ENCODE data around the gene CBFA2T2. TPM values are rescaled to one million over a fixed set of nuclear protein-coding genes. Genes with fewer than 3 reads are reported as not detected.

CBFA2T2 gene
- total and polyA plus RNA-seq, 9 donors: 9.4 to 29.8 (median 21.2) TPM

DNA sequence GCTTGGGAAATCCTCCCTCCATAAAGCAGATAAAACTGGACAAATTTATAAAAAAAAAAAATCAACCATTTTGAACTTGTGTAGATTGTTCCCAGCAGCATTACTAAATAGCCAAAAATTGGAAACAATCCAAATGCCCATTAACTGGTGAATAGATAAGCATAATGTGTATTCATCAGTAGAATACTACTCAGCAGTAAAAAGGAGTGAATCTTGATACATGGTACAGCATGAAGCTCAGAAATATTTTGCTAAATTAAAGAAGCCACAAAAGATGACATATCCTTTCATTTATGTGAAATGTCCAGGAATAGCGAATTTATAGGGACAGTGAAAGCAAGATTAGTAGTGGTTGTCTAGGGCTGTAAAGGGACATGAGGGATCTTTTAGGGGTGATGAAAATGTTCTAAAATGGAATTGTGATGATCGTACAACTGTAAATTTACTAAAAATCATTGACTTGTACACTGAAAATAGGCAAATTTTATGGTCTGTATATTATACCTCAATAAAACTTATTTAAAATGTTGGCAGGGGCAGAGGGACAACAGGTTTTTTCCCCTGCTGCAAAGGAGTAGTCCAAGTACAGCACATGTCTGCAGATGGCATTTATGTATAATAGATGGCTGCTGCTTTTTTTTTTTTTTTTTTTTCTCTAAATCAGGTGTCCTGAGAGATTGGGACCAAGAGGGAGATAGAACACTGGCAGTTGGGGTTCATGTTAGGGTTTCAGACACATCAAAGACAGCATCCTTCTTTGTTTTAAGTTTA, 59.5 kb downstream of the CBFA2T2 start:
- Histone ChIP-seq H3K27ac (no peak overlapping the region), H3K4me1 (ENCODE audit: insufficient read depth) (peaks cover 2% of the 10 kb centered on the region), H3K27me3 (no peaks in the 10 kb centered on the region), H3K9me3 (no peaks in the 10 kb centered on the region), H3K4me3 (no peak overlapping the region), H3K36me3 (no peaks in the 10 kb centered on the region)
- no peak for DNase-seq
- TF ChIP-seq, protein P1, sequence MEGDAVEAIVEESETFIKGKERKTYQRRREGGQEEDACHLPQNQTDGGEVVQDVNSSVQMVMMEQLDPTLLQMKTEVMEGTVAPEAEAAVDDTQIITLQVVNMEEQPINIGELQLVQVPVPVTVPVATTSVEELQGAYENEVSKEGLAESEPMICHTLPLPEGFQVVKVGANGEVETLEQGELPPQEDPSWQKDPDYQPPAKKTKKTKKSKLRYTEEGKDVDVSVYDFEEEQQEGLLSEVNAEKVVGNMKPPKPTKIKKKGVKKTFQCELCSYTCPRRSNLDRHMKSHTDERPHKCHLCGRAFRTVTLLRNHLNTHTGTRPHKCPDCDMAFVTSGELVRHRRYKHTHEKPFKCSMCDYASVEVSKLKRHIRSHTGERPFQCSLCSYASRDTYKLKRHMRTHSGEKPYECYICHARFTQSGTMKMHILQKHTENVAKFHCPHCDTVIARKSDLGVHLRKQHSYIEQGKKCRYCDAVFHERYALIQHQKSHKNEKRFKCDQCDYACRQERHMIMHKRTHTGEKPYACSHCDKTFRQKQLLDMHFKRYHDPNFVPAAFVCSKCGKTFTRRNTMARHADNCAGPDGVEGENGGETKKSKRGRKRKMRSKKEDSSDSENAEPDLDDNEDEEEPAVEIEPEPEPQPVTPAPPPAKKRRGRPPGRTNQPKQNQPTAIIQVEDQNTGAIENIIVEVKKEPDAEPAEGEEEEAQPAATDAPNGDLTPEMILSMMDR (IDR thresholded peaks at IDR 0.05): no peak
- TF ChIP-seq POLR2A (IDR thresholded peaks at IDR 0.05): no peak
- TF ChIP-seq EP300 (IDR thresholded peaks at IDR 0.05): no peak
- intact Hi-C loops (cut with DNase I): no loop called here
- 93 to 96% (median 96%) methylated on average over 2 of the region's 2 CpGs for WGBS, 3 donors

DNA sequence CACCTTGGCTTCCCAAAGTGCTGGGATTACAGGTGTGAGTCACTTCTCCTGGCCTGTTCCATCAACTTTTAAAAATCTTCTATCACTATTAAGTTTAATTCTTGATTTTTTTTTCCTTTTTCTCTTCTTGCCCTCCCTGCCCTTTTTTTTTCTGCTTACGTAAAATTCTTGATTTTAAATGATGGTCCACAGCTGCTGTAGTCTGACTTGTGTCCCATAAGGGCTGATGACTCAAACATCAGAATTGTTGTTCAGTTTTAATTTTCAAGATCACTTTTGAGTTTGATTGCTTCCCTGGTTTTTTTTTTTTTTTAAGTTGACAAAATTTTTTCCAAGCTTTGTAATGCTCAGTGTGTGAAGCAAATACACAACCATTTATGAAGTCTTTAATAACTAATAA, 61.9 kb downstream of the CBFA2T2 start:
- no peaks in the 10 kb centered on the region for H3K36me3 ChIP-seq
- no peaks in the 10 kb centered on the region for H3K9me3 ChIP-seq
- peaks cover 3% of the 10 kb centered on the region for H3K4me1 ChIP-seq (ENCODE audit: insufficient read depth)
- DNase-seq: no peak
- no peaks in the 10 kb centered on the region for H3K27me3 ChIP-seq
- no peak overlapping the region for H3K4me3 ChIP-seq
- H3K27ac ChIP-seq: no peak overlapping the region
- WGBS, 3 donors: 33 to 60% (median 38%) methylated on average over 1 of the region's 1 CpG
- TF ChIP-seq POLR2A (IDR thresholded peaks at IDR 0.05) (no peak), EP300 (IDR thresholded peaks at IDR 0.05) (no peak)
- TF ChIP-seq, protein P1 (IDR thresholded peaks at IDR 0.05): no peak
- intact Hi-C loops (cut with DNase I): no loop called here

DNA sequence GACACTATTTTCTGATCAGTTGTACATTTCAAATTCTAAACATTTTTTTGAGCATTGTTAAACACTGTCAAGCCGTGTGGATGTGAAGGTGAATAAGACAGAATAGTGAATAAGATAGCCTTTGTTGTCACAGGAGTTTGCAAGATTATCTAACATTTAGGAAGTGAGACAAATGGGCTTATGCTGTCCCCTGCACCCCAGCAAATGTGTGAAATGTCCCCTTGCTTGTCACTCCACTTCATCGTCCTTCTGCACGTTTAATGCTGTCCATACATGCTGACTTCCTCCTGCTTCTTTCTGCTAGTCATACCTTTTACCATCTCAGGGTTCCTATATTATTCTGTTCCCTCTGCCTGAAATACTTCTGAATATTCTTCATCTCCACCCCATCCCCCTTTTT, 62.6 kb downstream of the CBFA2T2 start:
- Histone ChIP-seq H3K4me1 (ENCODE audit: insufficient read depth) (peaks cover 2% of the 10 kb centered on the region), H3K27ac (no peak overlapping the region), H3K4me3 (no peak overlapping the region), H3K36me3 (no peaks in the 10 kb centered on the region), H3K27me3 (no peaks in the 10 kb centered on the region), H3K9me3 (no peaks in the 10 kb centered on the region)
- no peak for DNase-seq
- intact Hi-C loops (cut with DNase I): no loop called here
- TF ChIP-seq POLR2A (IDR thresholded peaks at IDR 0.05): no peak
- no peak for TF ChIP-seq EP300 (IDR thresholded peaks at IDR 0.05)
- TF ChIP-seq, protein P1 (IDR thresholded peaks at IDR 0.05): no peak
- WGBS, 3 donors: 79 to 82% (median 80%) methylated on average over 3 of the region's 3 CpGs

DNA sequence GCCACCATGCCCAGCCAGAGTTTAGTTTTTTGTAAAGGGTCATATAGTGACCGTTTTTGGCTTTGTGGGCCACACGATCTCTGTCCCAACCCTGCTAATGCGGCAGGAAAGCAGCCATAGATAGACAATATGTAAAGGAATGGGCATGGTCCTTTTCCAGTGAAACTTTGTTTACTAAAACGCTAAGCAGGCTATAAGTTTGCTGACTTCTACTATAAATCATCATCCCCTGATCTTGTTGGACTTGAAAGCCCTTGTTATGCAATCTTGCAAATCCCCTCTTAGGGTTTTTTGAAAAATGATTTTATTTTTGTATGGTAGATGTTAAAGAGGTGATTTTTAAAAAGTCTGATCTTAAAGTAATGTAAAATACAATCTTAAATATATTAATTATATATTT, 63.6 kb downstream of the CBFA2T2 start:
- no peak overlapping the region for H3K4me3 ChIP-seq
- H3K9me3 ChIP-seq: no peaks in the 10 kb centered on the region
- no peak for TF ChIP-seq POLR2A (IDR thresholded peaks at IDR 0.05)
- DNase-seq: no peak
- H3K27me3 ChIP-seq: no peaks in the 10 kb centered on the region
- WGBS, 3 donors: 83 to 89% (median 84%) methylated on average over 4 of the region's 4 CpGs
- H3K36me3 ChIP-seq: no peaks in the 10 kb centered on the region
- intact Hi-C loops (cut with DNase I): no loop called here
- H3K4me1 ChIP-seq (ENCODE audit: insufficient read depth): peaks cover 2% of the 10 kb centered on the region
- no peak overlapping the region for H3K27ac ChIP-seq

DNA sequence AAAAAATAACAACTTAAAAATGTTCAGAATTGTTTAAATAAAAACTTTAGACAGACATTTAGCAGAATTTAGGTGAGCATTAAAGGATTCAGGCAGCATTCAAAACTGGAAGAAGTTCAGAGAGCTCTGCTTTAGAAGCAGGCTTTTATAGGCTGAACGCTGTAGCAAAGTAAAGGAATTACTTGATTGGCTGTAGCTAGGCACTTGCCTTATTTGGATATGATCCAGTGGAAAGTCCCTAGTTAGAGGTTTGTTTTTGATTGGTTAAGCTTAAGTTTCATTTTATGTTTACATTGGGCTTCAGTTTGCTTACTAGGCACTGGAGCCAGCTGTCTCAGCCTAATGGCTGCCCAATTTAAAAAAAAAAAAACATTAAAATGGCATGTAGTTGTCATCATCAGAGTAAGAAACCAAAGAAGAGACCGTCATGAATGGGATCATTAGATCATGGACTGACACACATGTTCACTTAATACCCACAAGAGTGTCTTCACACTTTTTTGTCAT, 65.1 kb downstream of the CBFA2T2 start:
- peaks cover 2% of the 10 kb centered on the region for H3K4me1 ChIP-seq (ENCODE audit: insufficient read depth)
- H3K9me3 ChIP-seq: no peaks in the 10 kb centered on the region
- DNase-seq: no peak
- H3K27ac ChIP-seq: no peak overlapping the region
- intact Hi-C loops (cut with DNase I): no loop called here
- no peaks in the 10 kb centered on the region for H3K36me3 ChIP-seq
- WGBS, 3 donors: 16 to 22% (median 20%) methylated on average over 2 of the region's 2 CpGs
- H3K27me3 ChIP-seq: no peaks in the 10 kb centered on the region
- H3K4me3 ChIP-seq: no peak overlapping the region
- TF ChIP-seq, protein P1 (IDR thresholded peaks at IDR 0.05): no peak
- TF ChIP-seq EP300 (IDR thresholded peaks at IDR 0.05): no peak
- no peak for TF ChIP-seq POLR2A (IDR thresholded peaks at IDR 0.05)
